ES-I3 (cell line): ENCODE data around the gene NTM.

ENCODE experiments used
- H3K36me3 ChIP-seq: 2 replicates; pipeline ENCODE4 v1.6.1; 2013; ENCODE audit warnings: mild to moderate bottlenecking, low read length, control low read depth, moderate library complexity; ENCODE audit not compliant: insufficient read depth
- H3K4me1 ChIP-seq: 2 replicates; pipeline ENCODE4 v1.6.1; 2013; ENCODE audit warnings: mild to moderate bottlenecking, control low read depth, low read length; ENCODE audit not compliant: insufficient read depth
- H3K9ac ChIP-seq: 2 replicates; pipeline ENCODE4 v1.6.1; 2013; ENCODE audit warnings: low read depth, mild to moderate bottlenecking, low read length, moderate library complexity
- H3K9me3 ChIP-seq: 2 replicates; pipeline ENCODE4 v1.6.1; 2013; ENCODE audit warnings: mild to moderate bottlenecking, low read length, moderate library complexity; ENCODE audit not compliant: control insufficient read depth, insufficient read depth

Gene NTM

DNA sequence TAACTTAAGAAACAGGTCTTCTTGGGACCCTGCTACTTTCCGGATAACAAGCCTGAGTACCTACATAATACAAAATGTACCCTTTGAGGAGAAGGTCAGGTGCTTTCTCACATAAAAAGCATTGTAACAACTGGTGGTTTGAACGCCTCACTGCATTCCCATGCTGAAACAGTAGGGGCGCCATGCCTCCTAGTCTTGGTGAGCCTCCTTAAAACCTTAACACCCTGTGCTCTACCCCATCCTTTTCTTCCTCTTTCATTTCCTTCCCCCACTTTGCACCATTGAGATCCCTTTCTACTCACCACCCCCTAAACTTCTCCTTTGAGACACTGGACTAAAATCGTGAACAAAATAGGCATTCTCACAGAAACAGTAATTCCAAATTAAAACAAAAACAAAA, 729.3 kb downstream of the NTM start:
- no peak overlapping the region for H3K9ac ChIP-seq
- H3K9me3 ChIP-seq: no peaks in the 10 kb centered on the region
- no peaks in the 10 kb centered on the region for H3K36me3 ChIP-seq
- peaks cover 9% of the 10 kb centered on the region; the same call in 1 of the 2 replicates for H3K4me1 ChIP-seq

- Histone ChIP-seq H3K4me1 (peaks cover 9% of the 10 kb centered on the region; the same call in 1 of the 2 replicates), H3K9ac (no peak overlapping the region), H3K9me3 (no peaks in the 10 kb centered on the region), H3K36me3 (no peaks in the 10 kb centered on the region)
These were observed 730.2 kb downstream of the NTM start for GRCh38 chr11:132100583-132100982.

DNA sequence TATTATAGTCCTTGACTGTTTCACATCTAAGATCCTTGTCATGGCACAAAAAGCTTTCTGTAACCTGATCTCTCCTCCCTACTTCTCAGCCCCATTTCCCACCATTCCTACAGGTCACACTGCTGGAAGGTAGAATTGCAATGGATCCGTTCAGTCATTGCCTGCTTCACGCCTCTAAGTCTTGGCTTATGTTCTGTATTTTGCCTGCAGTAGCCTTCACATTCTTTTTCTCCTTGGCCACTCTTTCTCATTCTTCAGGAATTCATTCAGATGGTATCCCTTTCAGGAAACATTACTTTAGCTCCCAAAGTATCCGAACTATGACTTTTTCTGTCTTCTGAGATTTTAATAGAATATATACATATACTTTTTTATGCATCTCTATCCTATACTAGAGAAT, 731.5 kb downstream of the NTM start:
- H3K9me3 ChIP-seq: no peaks in the 10 kb centered on the region
- H3K4me1 ChIP-seq: peaks cover 9% of the 10 kb centered on the region; the same call in 1 of the 2 replicates
- no peaks in the 10 kb centered on the region for H3K36me3 ChIP-seq
- no peak overlapping the region for H3K9ac ChIP-seq

GRCh38 chr11:132103021-132103420, 732.6 kb downstream of the NTM start:
- H3K4me1 ChIP-seq: peaks cover 9% of the 10 kb centered on the region; the same call in 1 of the 2 replicates
- no peaks in the 10 kb centered on the region for H3K9me3 ChIP-seq
- no peaks in the 10 kb centered on the region for H3K36me3 ChIP-seq
- no peak overlapping the region for H3K9ac ChIP-seq

GRCh38 chr11:132106096-132106982, 735.9 kb downstream of the NTM start:
- Histone ChIP-seq H3K4me1 (no peaks in the 10 kb centered on the region; the same call in 1 of the 2 replicates), H3K9ac (no peak overlapping the region), H3K9me3 (no peaks in the 10 kb centered on the region), H3K36me3 (no peaks in the 10 kb centered on the region)

DNA sequence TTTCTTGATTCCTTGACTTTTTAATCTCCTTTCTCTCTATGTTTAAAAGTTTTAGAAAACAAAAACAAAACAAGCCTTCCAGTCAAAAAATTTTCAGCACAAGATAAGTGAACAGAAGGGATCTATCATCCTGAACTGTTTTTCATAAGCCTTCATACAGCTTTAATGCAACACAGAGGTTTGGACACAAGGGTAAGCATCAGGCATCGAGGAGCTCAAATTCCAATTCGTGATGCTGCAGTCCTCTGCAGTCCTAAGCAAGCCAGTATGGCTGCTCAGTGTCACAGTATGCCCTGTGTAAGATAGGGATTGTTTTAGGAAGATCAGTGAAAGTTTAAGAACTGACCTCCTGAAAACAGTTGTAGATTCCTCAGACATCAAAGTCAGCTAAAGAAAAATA, 740.9 kb downstream of the NTM start:
- Histone ChIP-seq H3K9me3 (no peaks in the 10 kb centered on the region), H3K36me3 (no peaks in the 10 kb centered on the region), H3K9ac (no peak overlapping the region), H3K4me1 (peaks cover 31% of the 10 kb centered on the region)

DNA sequence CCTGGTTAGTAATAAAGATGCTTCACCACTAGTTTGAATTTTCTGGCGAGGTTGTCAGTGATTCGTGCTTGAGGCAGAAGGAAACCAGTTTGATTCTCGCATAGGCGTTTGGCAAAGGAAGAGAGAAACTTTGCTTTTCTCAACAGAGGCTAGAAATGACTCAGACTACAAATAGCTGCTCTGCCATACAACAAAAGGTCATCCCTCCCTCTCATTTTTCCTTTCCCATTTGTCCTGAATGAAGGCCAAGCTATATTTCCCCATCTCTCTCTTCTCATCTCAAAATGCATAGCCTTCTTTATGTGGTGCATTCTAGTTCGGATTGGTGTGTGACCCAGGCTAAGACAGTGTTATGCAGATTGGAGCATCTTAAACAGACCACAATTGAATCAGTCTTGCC, 741.4 kb downstream of the NTM start:
- Histone ChIP-seq H3K9ac (no peak overlapping the region), H3K4me1 (peaks cover 36% of the 10 kb centered on the region), H3K9me3 (no peaks in the 10 kb centered on the region), H3K36me3 (no peaks in the 10 kb centered on the region)

DNA sequence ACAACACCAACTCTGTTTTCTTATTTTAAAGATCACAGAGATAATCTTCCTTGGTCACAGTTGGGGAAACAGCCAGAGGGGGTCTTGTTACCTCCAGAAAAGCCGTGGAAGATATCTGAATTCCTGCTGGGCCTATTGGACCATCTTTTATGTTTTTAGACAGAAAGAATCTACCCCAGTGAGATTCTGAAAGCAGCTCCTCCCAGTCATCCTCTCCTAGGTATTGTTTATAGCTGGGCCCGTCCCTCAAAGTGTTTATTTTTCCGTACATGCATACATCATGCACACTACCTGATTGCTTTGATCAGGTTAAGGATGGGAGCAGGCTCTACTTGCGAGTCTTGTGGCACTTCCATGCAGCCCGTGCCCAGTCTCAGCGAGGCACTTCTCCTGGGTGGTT, 742.4 kb downstream of the NTM start:
- no peaks in the 10 kb centered on the region for H3K9me3 ChIP-seq

DNA sequence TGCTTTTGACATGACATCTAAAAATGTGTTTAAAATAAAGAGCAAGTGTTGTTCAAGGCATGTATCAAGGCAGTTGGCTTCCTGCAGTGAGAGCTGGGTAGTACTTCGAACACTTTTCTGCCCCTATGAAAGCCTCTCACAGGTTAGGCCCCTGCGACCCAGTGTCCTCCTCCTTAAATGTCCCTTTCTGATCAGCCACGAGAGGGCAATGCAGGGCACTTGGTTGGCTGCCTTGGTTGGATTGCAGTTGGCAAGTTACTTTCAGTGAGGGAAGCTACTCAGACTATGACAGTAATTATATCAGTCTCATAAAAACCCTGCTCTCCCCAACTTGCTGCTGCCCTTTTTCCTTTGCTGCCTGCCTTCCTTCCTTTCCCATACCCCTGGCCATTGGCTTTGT, 743.8 kb downstream of the NTM start:
- no peaks in the 10 kb centered on the region for H3K36me3 ChIP-seq
- H3K4me1 ChIP-seq: peaks cover 40% of the 10 kb centered on the region
- no peak overlapping the region for H3K9ac ChIP-seq
- no peaks in the 10 kb centered on the region for H3K9me3 ChIP-seq

More for the DNA sequence above, 742.4 kb downstream of the NTM start:
- Histone ChIP-seq H3K4me1 (peaks cover 40% of the 10 kb centered on the region), H3K9ac (no peak overlapping the region), H3K36me3 (no peaks in the 10 kb centered on the region)

DNA sequence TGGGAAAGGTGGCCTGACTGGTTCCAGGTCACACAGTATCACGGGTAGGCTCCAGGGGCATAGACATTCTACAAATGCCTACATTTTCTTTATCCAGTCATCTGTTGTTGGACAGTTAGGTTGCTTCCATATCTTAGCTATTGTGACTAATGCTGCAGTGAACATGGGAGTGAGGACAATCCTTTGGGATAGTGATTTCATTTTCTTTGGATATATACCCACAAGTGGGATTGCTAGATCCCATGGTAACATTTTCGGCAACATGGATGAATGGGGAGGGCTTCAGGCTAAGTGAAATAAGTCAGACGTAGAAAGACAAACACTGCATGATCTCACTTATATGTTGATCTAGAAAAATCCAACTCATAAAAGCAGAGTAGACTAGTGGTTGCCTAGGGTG, 744.3 kb downstream of the NTM start:
- Histone ChIP-seq H3K9ac (no peak overlapping the region), H3K36me3 (no peaks in the 10 kb centered on the region), H3K4me1 (peaks cover 40% of the 10 kb centered on the region), H3K9me3 (no peaks in the 10 kb centered on the region)

- Histone ChIP-seq H3K9ac (no peak overlapping the region), H3K9me3 (no peaks in the 10 kb centered on the region), H3K36me3 (no peaks in the 10 kb centered on the region), H3K4me1 (peaks cover 40% of the 10 kb centered on the region)
These were observed 745.0 kb downstream of the NTM start for GRCh38 chr11:132115454-132115853.

DNA sequence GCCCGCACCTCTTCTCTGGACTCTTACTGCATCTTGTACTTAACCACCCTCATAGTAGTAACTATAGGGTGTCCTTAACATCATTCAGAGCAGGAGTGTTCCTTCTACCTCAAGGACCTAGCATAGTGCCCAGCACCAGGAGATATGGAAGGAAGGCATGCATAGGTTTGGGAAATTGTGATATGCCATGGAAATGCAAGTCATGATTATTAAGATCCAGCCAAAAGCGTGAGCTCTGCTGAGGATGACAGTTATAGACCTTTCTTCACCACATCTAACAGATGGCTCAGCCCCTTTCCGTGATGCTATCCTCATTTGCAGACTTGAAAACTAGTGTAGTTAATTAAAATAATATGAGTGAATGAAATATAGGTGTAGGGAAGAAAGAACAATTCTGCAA, 746.1 kb downstream of the NTM start:
- Histone ChIP-seq H3K4me1 (peaks cover 47% of the 10 kb centered on the region), H3K9me3 (no peaks in the 10 kb centered on the region), H3K9ac (no peak overlapping the region), H3K36me3 (no peaks in the 10 kb centered on the region)

DNA sequence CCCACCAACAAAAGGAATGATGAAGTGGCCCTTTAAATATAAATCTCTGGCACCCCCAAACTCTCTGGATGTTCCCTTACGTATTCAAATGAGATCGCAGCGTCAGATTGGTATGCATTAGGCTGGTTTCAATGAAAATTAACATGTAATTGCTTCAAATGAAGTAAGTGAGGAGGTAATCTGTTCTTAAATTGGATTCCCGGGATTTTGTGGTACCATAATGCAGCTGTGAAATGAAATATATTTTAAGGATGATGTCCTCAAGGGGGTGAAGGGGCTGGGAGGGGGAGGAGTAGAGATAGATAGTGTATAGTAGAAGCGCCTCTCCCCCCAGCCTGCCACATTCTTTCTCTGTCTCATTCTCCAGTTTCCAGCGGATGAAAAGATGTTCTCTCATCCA, 748.2 kb downstream of the NTM start:
- Histone ChIP-seq H3K36me3 (no peaks in the 10 kb centered on the region), H3K9me3 (no peaks in the 10 kb centered on the region), H3K9ac (no peak overlapping the region), H3K4me1 (peaks cover 47% of the 10 kb centered on the region)

DNA sequence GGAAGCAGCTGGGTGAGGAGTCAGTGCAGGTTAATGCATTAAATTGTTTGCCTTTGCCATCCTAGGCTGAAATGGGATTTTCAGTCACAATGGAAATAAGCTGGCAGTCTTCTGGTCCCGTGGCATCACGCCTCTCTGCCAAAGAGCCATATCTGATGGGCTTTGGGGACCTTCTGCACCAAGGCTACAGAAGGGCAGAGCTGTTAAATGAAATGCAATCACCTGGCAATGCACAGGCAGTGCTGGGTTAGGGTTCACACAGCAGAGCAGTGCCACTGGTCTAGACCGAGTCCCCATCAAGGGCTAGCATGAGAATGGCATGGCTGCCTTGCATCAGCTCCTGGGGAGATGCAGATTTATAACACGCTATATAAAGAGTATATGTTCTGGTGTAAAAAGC, 749.2 kb downstream of the NTM start:
- Histone ChIP-seq H3K9me3 (no peaks in the 10 kb centered on the region), H3K9ac (no peak overlapping the region), H3K36me3 (no peaks in the 10 kb centered on the region), H3K4me1 (peaks cover 48% of the 10 kb centered on the region)

- no peak overlapping the region for H3K9ac ChIP-seq
- H3K36me3 ChIP-seq: no peaks in the 10 kb centered on the region
- no peaks in the 10 kb centered on the region for H3K9me3 ChIP-seq
- H3K4me1 ChIP-seq: peaks cover 28% of the 10 kb centered on the region
These were observed 752.3 kb downstream of the NTM start for GRCh38 chr11:132122735-132123134.
